ENCODE measurements around the gene BLOC1S6. TPM values are rescaled to one million over a fixed set of nuclear protein-coding genes. Genes with fewer than 3 reads are reported as not detected.

Gene BLOC1S6
- total RNA-seq, 2 donors from 2014 or later = 43.3 to 46.8 TPM

DNA sequence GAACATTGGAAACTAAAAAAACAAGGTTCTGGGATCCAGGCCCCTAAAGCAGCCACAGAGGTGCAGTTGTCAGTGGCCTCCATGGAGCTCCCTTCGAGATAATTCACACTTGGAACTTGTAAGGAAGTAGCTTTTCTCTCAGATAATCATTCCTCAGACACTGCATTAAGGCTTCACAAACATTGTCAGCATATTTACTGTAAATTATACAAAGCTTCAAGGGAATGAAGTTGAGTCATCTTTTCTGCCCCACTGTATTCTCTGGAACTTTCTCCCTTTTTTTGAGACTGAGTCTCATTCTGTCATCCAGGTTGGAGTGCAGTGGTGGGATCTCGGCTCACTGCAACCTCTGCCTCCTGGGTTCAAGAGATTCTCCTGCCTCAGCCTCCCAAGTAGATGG lies 7.1 kb downstream of the BLOC1S6 start:
- H3K27ac ChIP-seq (ENCODE audit: low read depth, low read length) = no peak overlapping the region
- H3K4me1 Mint-ChIP-seq = peaks cover 2% of the 10 kb centered on the region
- TF ChIP-seq, protein P1, sequence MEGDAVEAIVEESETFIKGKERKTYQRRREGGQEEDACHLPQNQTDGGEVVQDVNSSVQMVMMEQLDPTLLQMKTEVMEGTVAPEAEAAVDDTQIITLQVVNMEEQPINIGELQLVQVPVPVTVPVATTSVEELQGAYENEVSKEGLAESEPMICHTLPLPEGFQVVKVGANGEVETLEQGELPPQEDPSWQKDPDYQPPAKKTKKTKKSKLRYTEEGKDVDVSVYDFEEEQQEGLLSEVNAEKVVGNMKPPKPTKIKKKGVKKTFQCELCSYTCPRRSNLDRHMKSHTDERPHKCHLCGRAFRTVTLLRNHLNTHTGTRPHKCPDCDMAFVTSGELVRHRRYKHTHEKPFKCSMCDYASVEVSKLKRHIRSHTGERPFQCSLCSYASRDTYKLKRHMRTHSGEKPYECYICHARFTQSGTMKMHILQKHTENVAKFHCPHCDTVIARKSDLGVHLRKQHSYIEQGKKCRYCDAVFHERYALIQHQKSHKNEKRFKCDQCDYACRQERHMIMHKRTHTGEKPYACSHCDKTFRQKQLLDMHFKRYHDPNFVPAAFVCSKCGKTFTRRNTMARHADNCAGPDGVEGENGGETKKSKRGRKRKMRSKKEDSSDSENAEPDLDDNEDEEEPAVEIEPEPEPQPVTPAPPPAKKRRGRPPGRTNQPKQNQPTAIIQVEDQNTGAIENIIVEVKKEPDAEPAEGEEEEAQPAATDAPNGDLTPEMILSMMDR (conservative IDR thresholded peaks at IDR 0.05) = no peak
- H3K9me3 Mint-ChIP-seq = peaks cover 17% of the 10 kb centered on the region
- no peaks in the 10 kb centered on the region for H3K4me1 ChIP-seq (ENCODE audit: control insufficient read depth, insufficient read depth, low read length)
- 85 to 93% methylated on average over 2 of the region's 2 CpGs for WGBS, 2 experiments (ENCODE audit: insufficient coverage in 1 of 2, insufficient read length in 1 of 2)
- H3K27ac Mint-ChIP-seq = no peak overlapping the region
- no peaks in the 10 kb centered on the region for H3K27me3 Mint-ChIP-seq (ENCODE audit: insufficient read depth)
- H3K4me3 ChIP-seq (ENCODE audit: low read length) = no peak overlapping the region
- H3K4me3 Mint-ChIP-seq = no peak overlapping the region
- H3K36me3 ChIP-seq (ENCODE audit: control insufficient read depth, insufficient read depth, low read length) = peaks cover 55% of the 10 kb centered on the region
- H3K27me3 ChIP-seq (ENCODE audit: control insufficient read depth, insufficient read depth, low read length, poor library complexity, severe bottlenecking) = no peaks in the 10 kb centered on the region
- peaks cover 43% of the 10 kb centered on the region for H3K36me3 Mint-ChIP-seq (ENCODE audit: low read depth)
- DNase-seq = no peak
- H3K9me3 ChIP-seq (ENCODE audit: control insufficient read depth, low read length) = peaks cover 23% of the 10 kb centered on the region
- no peak overlapping the region for H3K9ac ChIP-seq (ENCODE audit: extremely low read depth, low read length, poor library complexity, severe bottlenecking)

DNA sequence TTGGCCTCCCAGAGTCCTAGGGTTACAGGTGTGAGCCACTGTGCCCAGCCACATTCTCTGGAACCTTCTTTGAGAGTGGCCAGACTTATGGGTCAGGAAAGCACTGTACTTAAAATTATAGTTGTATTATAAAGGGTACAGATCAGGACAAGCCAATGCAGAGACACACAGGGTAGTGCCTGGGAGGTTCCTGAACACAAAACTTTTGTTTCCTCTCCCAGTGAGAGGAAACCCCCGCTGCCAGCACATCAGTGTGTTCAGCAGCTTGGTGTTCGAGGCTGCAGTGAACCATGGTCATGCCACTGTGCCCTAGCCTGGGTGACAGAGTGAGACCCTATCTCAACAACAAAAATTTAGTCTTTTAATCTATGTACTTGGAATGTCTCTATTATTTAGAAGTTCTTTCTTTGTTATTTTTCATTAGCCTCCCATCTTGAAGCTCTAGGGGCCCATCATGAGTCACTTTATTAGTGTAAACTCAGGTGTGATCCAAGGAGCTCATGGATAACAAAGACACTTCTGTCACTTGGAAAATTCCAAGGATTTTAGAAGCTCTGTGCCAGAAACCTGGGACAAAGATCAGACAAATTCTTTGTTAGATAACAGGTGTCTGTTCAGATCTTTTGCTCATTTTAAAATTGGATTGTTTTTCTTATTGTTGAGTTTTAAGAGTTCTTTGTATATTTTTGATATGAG lies 7.8 kb downstream of the BLOC1S6 start:
- TF ChIP-seq, protein P1 (conservative IDR thresholded peaks at IDR 0.05) = no peak
- H3K4me1 Mint-ChIP-seq = no peaks in the 10 kb centered on the region
- H3K27ac Mint-ChIP-seq = no peak overlapping the region
- no peak overlapping the region for H3K27ac ChIP-seq (ENCODE audit: low read depth, low read length)
- H3K36me3 ChIP-seq (ENCODE audit: control insufficient read depth, insufficient read depth, low read length) = peaks cover 55% of the 10 kb centered on the region
- H3K4me3 ChIP-seq (ENCODE audit: low read length) = no peak overlapping the region
- H3K4me3 Mint-ChIP-seq = no peak overlapping the region
- H3K27me3 ChIP-seq (ENCODE audit: control insufficient read depth, insufficient read depth, low read length, poor library complexity, severe bottlenecking) = no peaks in the 10 kb centered on the region
- no peaks in the 10 kb centered on the region for H3K4me1 ChIP-seq (ENCODE audit: control insufficient read depth, insufficient read depth, low read length)
- WGBS, 2 experiments (ENCODE audit: insufficient coverage in 1 of 2, insufficient read length in 1 of 2) = 91 to 100% methylated on average over 2 of the region's 2 CpGs
- peaks cover 23% of the 10 kb centered on the region for H3K9me3 ChIP-seq (ENCODE audit: control insufficient read depth, low read length)
- H3K9me3 Mint-ChIP-seq = peaks cover 17% of the 10 kb centered on the region
- H3K27me3 Mint-ChIP-seq (ENCODE audit: insufficient read depth) = no peaks in the 10 kb centered on the region
- DNase-seq = no peak
- H3K36me3 Mint-ChIP-seq (ENCODE audit: low read depth) = peaks cover 43% of the 10 kb centered on the region
- no peak overlapping the region for H3K9ac ChIP-seq (ENCODE audit: extremely low read depth, low read length, poor library complexity, severe bottlenecking)

DNA sequence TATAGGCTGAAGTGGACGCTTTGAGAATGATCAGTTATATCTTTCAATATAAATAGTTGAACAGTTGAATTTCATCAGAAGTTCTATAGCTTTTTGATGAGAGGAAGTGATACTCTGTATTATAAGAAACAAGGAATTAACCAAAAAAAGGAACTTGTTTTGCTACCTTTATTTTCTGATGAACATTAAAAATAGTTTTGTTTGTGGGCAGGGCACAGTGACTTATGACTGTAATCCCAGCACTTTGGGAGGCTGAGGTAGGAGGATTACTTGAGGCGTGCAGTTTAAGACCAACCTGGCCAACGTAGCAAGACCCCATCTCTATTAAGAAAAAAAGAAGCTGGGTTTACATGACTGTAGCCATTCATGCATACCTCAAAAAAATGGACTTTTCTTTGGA lies 16.7 kb downstream of the BLOC1S6 start:
- H3K36me3 Mint-ChIP-seq (ENCODE audit: low read depth) = peaks cover 30% of the 10 kb centered on the region
- Histone ChIP-seq H3K4me3 (ENCODE audit: low read length) (no peak overlapping the region), H3K9me3 (ENCODE audit: control insufficient read depth, low read length) (no peaks in the 10 kb centered on the region), H3K27me3 (ENCODE audit: control insufficient read depth, insufficient read depth, low read length, poor library complexity, severe bottlenecking) (no peaks in the 10 kb centered on the region), H3K4me1 (ENCODE audit: control insufficient read depth, insufficient read depth, low read length) (no peaks in the 10 kb centered on the region), H3K27ac (ENCODE audit: low read depth, low read length) (no peak overlapping the region), H3K9ac (ENCODE audit: extremely low read depth, low read length, poor library complexity, severe bottlenecking) (no peak overlapping the region), H3K36me3 (ENCODE audit: control insufficient read depth, insufficient read depth, low read length) (peaks cover 54% of the 10 kb centered on the region)
- no peak overlapping the region for H3K4me3 Mint-ChIP-seq
- H3K27ac Mint-ChIP-seq = no peak overlapping the region
- no peaks in the 10 kb centered on the region for H3K4me1 Mint-ChIP-seq
- H3K27me3 Mint-ChIP-seq (ENCODE audit: insufficient read depth) = no peaks in the 10 kb centered on the region
- DNase-seq = no peak
- no peaks in the 10 kb centered on the region for H3K9me3 Mint-ChIP-seq
- WGBS, 2 experiments (ENCODE audit: insufficient coverage in 1 of 2, insufficient read length in 1 of 2) = 100% methylated on average over 2 of the region's 3 CpGs
- TF ChIP-seq, protein P1 (conservative IDR thresholded peaks at IDR 0.05) = no peak
